HEK293 (cell line): ENCODE measurements around the gene CYP2B6.

Source experiments
- KLF1 ChIP-seq: fragments of 450-650 bp; formaldehyde crosslinking; IDR thresholded peaks from 2 replicates; pipeline ENCODE4 v1.5.1; 2016; ENCODE audit warnings: missing biosample characterization, missing genetic modification characterization
- WT1 ChIP-seq: fragments of 450-650 bp; formaldehyde crosslinking; IDR thresholded peaks from 2 replicates; pipeline ENCODE4 v1.5.1; 2016; ENCODE audit warnings: missing biosample characterization, missing genetic modification characterization
- ZBTB17 ChIP-seq: fragments of 450-650 bp; formaldehyde crosslinking; IDR thresholded peaks from 2 replicates; pipeline ENCODE4 v1.5.1; 2016; ENCODE audit warnings: missing biosample characterization, missing genetic modification characterization
- ZBTB20 ChIP-seq: fragments of 450-650 bp; formaldehyde crosslinking; IDR thresholded peaks from 2 replicates; pipeline ENCODE4 v1.5.1; 2016; ENCODE audit warnings: missing biosample characterization, missing genetic modification characterization
- ZNF274 ChIP-seq, 2 experiments: fragments of 200-500 bp in 1 of 2; fragments of 450-650 bp in 1 of 2; sonication (Bioruptor generic) in 1 of 2; formaldehyde crosslinking in 1 of 2; IDR thresholded peaks; 2 replicates each; pipeline versions ENCODE4 v1.5.1 to v1.6.1; 2014 to 2016; ENCODE audit warnings: borderline replicate concordance in 1 of 2, inconsistent platforms in 1 of 2, low read length in 1 of 2, missing biosample characterization in 1 of 2, missing genetic modification characterization in 1 of 2
- ZNF350 ChIP-seq: fragments of 450-650 bp; formaldehyde crosslinking; IDR thresholded peaks from 2 replicates; pipeline ENCODE4 v1.5.0; 2017; ENCODE audit warnings: missing biosample characterization, mild to moderate bottlenecking, missing genetic modification characterization
- ZNF600 ChIP-seq: fragments of 450-650 bp; formaldehyde crosslinking; IDR thresholded peaks from 2 replicates; pipeline ENCODE4 v1.5.1; 2016; ENCODE audit warnings: missing biosample characterization, missing genetic modification characterization
- ZNF791 ChIP-seq: fragments of 450-650 bp; formaldehyde crosslinking; IDR thresholded peaks from 2 replicates; pipeline ENCODE4 v1.5.1; 2016; ENCODE audit warnings: missing biosample characterization, missing genetic modification characterization
- ZNF837 ChIP-seq: fragments of 450-650 bp; formaldehyde crosslinking; IDR thresholded peaks from 2 replicates; pipeline ENCODE4 v1.5.1; 2016; ENCODE audit warnings: missing biosample characterization, missing genetic modification characterization
- TF ChIP-seq, protein P1 (sequence below): fragments of 450-650 bp; formaldehyde crosslinking; IDR thresholded peaks from 2 replicates; pipeline ENCODE4 v1.5.1; 2016; ENCODE audit warnings: missing biosample characterization, missing genetic modification characterization
- TF ChIP-seq, protein P2 (sequence below): fragments of 450-650 bp; formaldehyde crosslinking; IDR thresholded peaks from 2 replicates; pipeline ENCODE4 v1.5.1; 2016; ENCODE audit warnings: missing biosample characterization, missing genetic modification characterization

DNA sequence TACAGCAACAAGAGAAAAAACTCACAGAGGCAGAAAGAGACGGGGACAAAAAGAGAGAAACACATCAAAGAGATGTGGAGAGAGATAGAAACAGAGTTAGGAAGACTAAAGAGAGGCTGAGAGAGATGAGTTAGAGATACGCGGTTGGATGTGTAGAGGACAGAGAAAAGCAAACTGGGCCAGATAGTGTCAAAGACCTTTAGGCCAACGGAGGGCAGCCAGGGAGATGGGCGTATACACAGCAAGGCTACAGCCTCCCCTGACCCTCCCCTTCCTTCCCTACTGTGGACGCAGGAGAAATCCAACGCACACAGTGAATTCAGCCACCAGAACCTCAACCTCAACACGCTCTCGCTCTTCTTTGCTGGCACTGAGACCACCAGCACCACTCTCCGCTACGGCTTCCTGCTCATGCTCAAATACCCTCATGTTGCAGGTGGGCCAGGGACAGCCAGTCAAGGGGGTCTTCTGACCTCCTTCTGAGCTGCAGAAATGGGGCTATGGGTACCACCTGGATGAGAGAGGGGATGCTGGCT is 18.7 kb downstream of the CYP2B6 start:
- TF ChIP-seq ZNF791 (no peak), WT1 (tag by site-specific recombination) (no peak), ZBTB17 (tag by site-specific recombination) (no peak), ZNF600 (tag by site-specific recombination) (no peak), ZNF274 (IDR thresholded peaks at IDR 0.05; ENCODE audit: low read length) (no peak), ZNF274 (tag by site-specific recombination; IDR thresholded peaks at IDR 0.05; ENCODE audit: borderline replicate concordance) (no peak), ZNF837 (tag by site-specific recombination) (no peak), ZBTB20 (tag by site-specific recombination) (no peak), ZNF350 (no peak), KLF1 (tag by site-specific recombination) (no peak)
- TF ChIP-seq, protein P1, sequence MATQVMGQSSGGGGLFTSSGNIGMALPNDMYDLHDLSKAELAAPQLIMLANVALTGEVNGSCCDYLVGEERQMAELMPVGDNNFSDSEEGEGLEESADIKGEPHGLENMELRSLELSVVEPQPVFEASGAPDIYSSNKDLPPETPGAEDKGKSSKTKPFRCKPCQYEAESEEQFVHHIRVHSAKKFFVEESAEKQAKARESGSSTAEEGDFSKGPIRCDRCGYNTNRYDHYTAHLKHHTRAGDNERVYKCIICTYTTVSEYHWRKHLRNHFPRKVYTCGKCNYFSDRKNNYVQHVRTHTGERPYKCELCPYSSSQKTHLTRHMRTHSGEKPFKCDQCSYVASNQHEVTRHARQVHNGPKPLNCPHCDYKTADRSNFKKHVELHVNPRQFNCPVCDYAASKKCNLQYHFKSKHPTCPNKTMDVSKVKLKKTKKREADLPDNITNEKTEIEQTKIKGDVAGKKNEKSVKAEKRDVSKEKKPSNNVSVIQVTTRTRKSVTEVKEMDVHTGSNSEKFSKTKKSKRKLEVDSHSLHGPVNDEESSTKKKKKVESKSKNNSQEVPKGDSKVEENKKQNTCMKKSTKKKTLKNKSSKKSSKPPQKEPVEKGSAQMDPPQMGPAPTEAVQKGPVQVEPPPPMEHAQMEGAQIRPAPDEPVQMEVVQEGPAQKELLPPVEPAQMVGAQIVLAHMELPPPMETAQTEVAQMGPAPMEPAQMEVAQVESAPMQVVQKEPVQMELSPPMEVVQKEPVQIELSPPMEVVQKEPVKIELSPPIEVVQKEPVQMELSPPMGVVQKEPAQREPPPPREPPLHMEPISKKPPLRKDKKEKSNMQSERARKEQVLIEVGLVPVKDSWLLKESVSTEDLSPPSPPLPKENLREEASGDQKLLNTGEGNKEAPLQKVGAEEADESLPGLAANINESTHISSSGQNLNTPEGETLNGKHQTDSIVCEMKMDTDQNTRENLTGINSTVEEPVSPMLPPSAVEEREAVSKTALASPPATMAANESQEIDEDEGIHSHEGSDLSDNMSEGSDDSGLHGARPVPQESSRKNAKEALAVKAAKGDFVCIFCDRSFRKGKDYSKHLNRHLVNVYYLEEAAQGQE (tag by site-specific recombination) = no peak
- TF ChIP-seq, protein P2, sequence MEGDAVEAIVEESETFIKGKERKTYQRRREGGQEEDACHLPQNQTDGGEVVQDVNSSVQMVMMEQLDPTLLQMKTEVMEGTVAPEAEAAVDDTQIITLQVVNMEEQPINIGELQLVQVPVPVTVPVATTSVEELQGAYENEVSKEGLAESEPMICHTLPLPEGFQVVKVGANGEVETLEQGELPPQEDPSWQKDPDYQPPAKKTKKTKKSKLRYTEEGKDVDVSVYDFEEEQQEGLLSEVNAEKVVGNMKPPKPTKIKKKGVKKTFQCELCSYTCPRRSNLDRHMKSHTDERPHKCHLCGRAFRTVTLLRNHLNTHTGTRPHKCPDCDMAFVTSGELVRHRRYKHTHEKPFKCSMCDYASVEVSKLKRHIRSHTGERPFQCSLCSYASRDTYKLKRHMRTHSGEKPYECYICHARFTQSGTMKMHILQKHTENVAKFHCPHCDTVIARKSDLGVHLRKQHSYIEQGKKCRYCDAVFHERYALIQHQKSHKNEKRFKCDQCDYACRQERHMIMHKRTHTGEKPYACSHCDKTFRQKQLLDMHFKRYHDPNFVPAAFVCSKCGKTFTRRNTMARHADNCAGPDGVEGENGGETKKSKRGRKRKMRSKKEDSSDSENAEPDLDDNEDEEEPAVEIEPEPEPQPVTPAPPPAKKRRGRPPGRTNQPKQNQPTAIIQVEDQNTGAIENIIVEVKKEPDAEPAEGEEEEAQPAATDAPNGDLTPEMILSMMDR (tag by site-specific recombination) = no peak
